SK-N-SH (cell line): ENCODE results near the gene GLIS1. TPM values are rescaled to one million over a fixed set of nuclear protein-coding genes. Genes with fewer than 3 reads are reported as not detected.

Experiments
- CTCF ChIA-PET: fragments of 300-600, 350-600 bp; formaldehyde crosslinking; extraction: SDS; loops from one replicate; lab custom pipeline; 2021; lab: Yijun Ruan, JAX
- POLR2A ChIA-PET: fragments of 350-600 bp; sonication (Branson Sonifier 250); formaldehyde crosslinking; extraction: SDS; loops from one replicate; lab custom pipeline; 2020; ENCODE audit warnings: antibody characterized with exemption, inconsistent platforms; lab: Yijun Ruan, JAX
- DNase-seq: peaks from one replicate; pipeline ENCODE4 v3.0.0; 2012
- H2AFZ ChIP-seq: fragments of 200-600 bp; sonication (generic); 2 replicates; pipeline ENCODE4 v1.8.1; 2016; ENCODE audit warnings: antibody characterized with exemption, mild to moderate bottlenecking, low read depth
- H3F3A ChIP-seq: fragments of 200-600 bp; sonication (generic); replicated peaks from 2 replicates; pipeline ENCODE3; 2016; ENCODE audit warnings: antibody characterized with exemption, mild to moderate bottlenecking; ENCODE audit not compliant: insufficient read depth
- H3K27ac ChIP-seq, 2 experiments: fragments of 200-500 bp in 1 of 2; fragments of 200-600 bp in 1 of 2; sonication (Bioruptor generic) in 1 of 2; sonication (generic), shearing (Covaris generic) in 1 of 2; 2 replicates each; pipeline versions ENCODE4 v1.5.1 to v1.6.1; 2014 to 2016; ENCODE audit warnings: low read depth in 2 of 2, inconsistent platforms in 1 of 2, low read length in 1 of 2, mild to moderate bottlenecking in 1 of 2, mixed read lengths in 1 of 2
- H3K27me3 ChIP-seq: fragments of 200-600 bp; sonication (generic), shearing (Covaris generic); 2 replicates; pipeline ENCODE4 v1.6.1; 2016; ENCODE audit warnings: mixed run types; ENCODE audit not compliant: insufficient read depth
- H3K36me3 ChIP-seq, 2 experiments: fragments of 200-500 bp in 1 of 2; fragments of 200-600 bp in 1 of 2; sonication (Bioruptor generic) in 1 of 2; sonication (generic) in 1 of 2; replicated peaks in 1 of 2; 2 replicates each; pipeline versions ENCODE3 to v1.5.1; 2014 to 2016; ENCODE audit warnings: low read length in 1 of 2, mild to moderate bottlenecking in 1 of 2; ENCODE audit not compliant: insufficient read depth in 2 of 2, control insufficient read depth in 1 of 2
- H3K4me1 ChIP-seq, 2 experiments: fragments of 200-500 bp in 1 of 2; fragments of 200-600 bp in 1 of 2; sonication (Bioruptor generic) in 1 of 2; sonication (generic), shearing (Covaris generic) in 1 of 2; 2 replicates each; pipeline versions ENCODE4 v1.5.1 to v1.6.1; 2014 to 2016; ENCODE audit warnings: low read depth in 1 of 2, low read length in 1 of 2, mixed run types in 1 of 2; ENCODE audit not compliant: insufficient read depth in 2 of 2, control insufficient read depth in 1 of 2
- H3K4me2 ChIP-seq: fragments of 200-600 bp; sonication (generic), shearing (Covaris generic); 2 replicates; pipeline ENCODE4 v1.6.1; 2017; ENCODE audit warnings: mixed run types
- H3K4me3 ChIP-seq, 2 experiments: fragments of 200-500 bp in 1 of 2; fragments of 200-600 bp in 1 of 2; sonication (Bioruptor generic) in 1 of 2; sonication (generic), shearing (Covaris generic) in 1 of 2; 2 replicates each; pipeline versions ENCODE4 v1.5.1 to v1.8.1; 2014 to 2016; ENCODE audit warnings: low read depth in 2 of 2, inconsistent platforms in 1 of 2, low read length in 1 of 2, mild to moderate bottlenecking in 1 of 2, mixed read lengths in 1 of 2, moderate library complexity in 1 of 2
- H3K79me2 ChIP-seq: fragments of 200-600 bp; sonication (generic); 2 replicates; pipeline ENCODE4 v1.8.1; 2017; ENCODE audit warnings: mild to moderate bottlenecking; ENCODE audit not compliant: insufficient read depth
- H3K9ac ChIP-seq: fragments of 200-600 bp; sonication (generic); 2 replicates; pipeline ENCODE4 v1.6.1; 2017; ENCODE audit warnings: mixed run types
- H3K9me2 ChIP-seq: fragments of 200-600 bp; sonication (generic); 2 replicates; pipeline ENCODE4 v1.6.1; 2017; ENCODE audit warnings: mixed run types
- H3K9me3 ChIP-seq: fragments of 200-600 bp; sonication (generic); 2 replicates; pipeline ENCODE4 v1.6.1; 2017; ENCODE audit warnings: mixed run types, mild to moderate bottlenecking, moderate library complexity
- H4K20me1 ChIP-seq: fragments of 200-600 bp; sonication (generic); 2 replicates; pipeline ENCODE4 v1.6.1; 2017; ENCODE audit warnings: mild to moderate bottlenecking, mixed run types; ENCODE audit not compliant: insufficient read depth
- ELF1 ChIP-seq: IDR thresholded peaks from 2 replicates; pipeline ENCODE4 v1.4.0; 2012
- EP300 ChIP-seq, 2 experiments: IDR thresholded peaks; 2 replicates each; pipeline versions ENCODE4 v1.4.0 to v1.6.1; 2012; ENCODE audit warnings: borderline replicate concordance in 1 of 2, low read depth in 1 of 2, low read length in 1 of 2
- GATA2 ChIP-seq: sonication (generic); formaldehyde crosslinking; IDR thresholded peaks from 2 replicates; pipeline ENCODE4 v1.5.0; 2020; ENCODE audit warnings: mild to moderate bottlenecking, missing genetic modification reagents
- MAX ChIP-seq: IDR thresholded peaks from 2 replicates; pipeline ENCODE4 v1.4.0; 2012; ENCODE audit warnings: low read depth
- RAD21 ChIP-seq: IDR thresholded peaks from 2 replicates; pipeline ENCODE4 v1.6.1; 2012; ENCODE audit warnings: mild to moderate bottlenecking, low read length
- RCOR1 ChIP-seq: fragments of 150-350 bp; IDR thresholded peaks from 2 replicates; pipeline ENCODE4 v1.6.1; 2017; ENCODE audit warnings: antibody characterized with exemption, low read length
- REST ChIP-seq: IDR thresholded peaks from 2 replicates; pipeline ENCODE4 v1.6.1; 2012; ENCODE audit warnings: mild to moderate bottlenecking, low read depth, low read length, moderate library complexity
- RFX5 ChIP-seq: IDR thresholded peaks from 2 replicates; pipeline ENCODE4 v1.6.1; 2012; ENCODE audit warnings: mild to moderate bottlenecking, improper control_type of control experiment, low read length
- RXRA ChIP-seq: IDR thresholded peaks from 2 replicates; pipeline ENCODE4 v1.4.0; 2012; ENCODE audit warnings: low read depth, mild to moderate bottlenecking, borderline replicate concordance
- SMC3 ChIP-seq: IDR thresholded peaks from 2 replicates; pipeline ENCODE4 v1.6.1; 2012; ENCODE audit warnings: low read depth, low read length, improper control_type of control experiment
- TEAD4 ChIP-seq: IDR thresholded peaks from 2 replicates; pipeline ENCODE4 v1.4.0; 2012; ENCODE audit warnings: mild to moderate bottlenecking, borderline replicate concordance; ENCODE audit not compliant: insufficient read depth
- WGBS: methylation state at CpG from one replicate; pipeline ENCODE4 v1.1.6; 2017; ENCODE audit warnings: low lambda C conversion rate; 5-methylcytosine and 5-hydroxymethylcytosine counted together
- polyA plus RNA-seq, 3 experiments: library from polyadenylated mRNA; depleted of rRNA; stranded (reverse); fragments of >200 nt; gene quantifications; 2 replicates each; pipeline ENCODE4 v1.2.3, GENCODE V29; 2012
- TF ChIP-seq, protein P1 (sequence below): fragments of 150-350 bp; IDR thresholded peaks from 2 replicates; pipeline ENCODE4 v1.6.1; 2017; ENCODE audit warnings: antibody characterized with exemption, low read length, low read depth, borderline replicate concordance

The GLIS1 gene
- polyA plus RNA-seq, 1 of the 3 experiments (the other 2 are of a cell fraction), result 0.13 TPM

- no peaks in the 10 kb centered on the region for H3K9me3 ChIP-seq
- H3K9me2 ChIP-seq, result no peaks in the 10 kb centered on the region
- H3K36me3 ChIP-seq, result no peaks in the 10 kb centered on the region
- no peak overlapping the region for H3K9ac ChIP-seq
- H3K27me3 ChIP-seq, result no peaks in the 10 kb centered on the region
- H3K4me1 ChIP-seq, result peaks cover 7 to 39% of the 10 kb centered on the region in 2 experiments; a peak in 1 of 4 replicates
- no peak overlapping the region for H3K4me2 ChIP-seq
- H3K27ac ChIP-seq, result no peak overlapping the region
- no peak for TF ChIP-seq RXRA
- TF ChIP-seq EP300 (IDR thresholded peaks at IDR 0.05; ENCODE audit: borderline replicate concordance in 1 of 2, low read depth in 1 of 2, low read length in 1 of 2), result no peak
- no peak for TF ChIP-seq ELF1
- TF ChIP-seq RFX5, result no peak
- TF ChIP-seq, protein P1, sequence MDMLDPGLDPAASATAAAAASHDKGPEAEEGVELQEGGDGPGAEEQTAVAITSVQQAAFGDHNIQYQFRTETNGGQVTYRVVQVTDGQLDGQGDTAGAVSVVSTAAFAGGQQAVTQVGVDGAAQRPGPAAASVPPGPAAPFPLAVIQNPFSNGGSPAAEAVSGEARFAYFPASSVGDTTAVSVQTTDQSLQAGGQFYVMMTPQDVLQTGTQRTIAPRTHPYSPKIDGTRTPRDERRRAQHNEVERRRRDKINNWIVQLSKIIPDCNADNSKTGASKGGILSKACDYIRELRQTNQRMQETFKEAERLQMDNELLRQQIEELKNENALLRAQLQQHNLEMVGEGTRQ, result no peak
- TF ChIP-seq GATA2, result no peak
- TF ChIP-seq MAX, result no peak
- TF ChIP-seq RAD21, result no peak
- TF ChIP-seq RCOR1, result no peak
- TF ChIP-seq TEAD4, result no peak
- TF ChIP-seq SMC3, result no peak
- no peak for TF ChIP-seq REST
- TF ChIP-seq, all 33 proteins: peak for 0
- no peaks in the 10 kb centered on the region for H4K20me1 ChIP-seq
- no peaks in the 10 kb centered on the region for H3F3A ChIP-seq
- DNase-seq, result no peak
- no peaks in the 10 kb centered on the region for H3K79me2 ChIP-seq
- H3K4me3 ChIP-seq, result no peak overlapping the region
- ChIA-PET POLR2A (no interaction called here), CTCF (interaction anchor here (1.5 to 1.8 kb wide), 2 partner anchors 10 to 12 kb away, joined by 4 to 5 read pairs; no protein-coding TSS in a partner anchor)
- WGBS, result 95% methylated on average over 6 of the region's 14 CpGs
- H2AFZ ChIP-seq, result no peak overlapping the region
Measured at GRCh38 chr1:53540604-53541262, 198.2 kb downstream of the GLIS1 start.
